GM12878 (cell line): ENCODE measurements around the gene ZNF808. TPM values are rescaled to one million over a fixed set of nuclear protein-coding genes. Genes with fewer than 3 reads are reported as not detected.

Experiments used
- CHD4 ChIP-seq: fragments of 200-600 bp; sonication (generic); IDR thresholded peaks from 2 replicates; pipeline ENCODE4 v1.6.1; 2016; ENCODE audit warnings: mild to moderate bottlenecking
- CREB1 ChIP-seq: IDR thresholded peaks from 2 replicates; pipeline ENCODE4 v1.6.1; 2012; ENCODE audit warnings: low read depth, mild to moderate bottlenecking, inconsistent platforms
- CREM ChIP-seq: IDR thresholded peaks from 2 replicates; pipeline ENCODE4 v1.6.1; 2014; ENCODE audit warnings: antibody characterized with exemption, low read depth
- EED ChIP-seq: sonication (generic); IDR thresholded peaks from 2 replicates; pipeline ENCODE4 v1.6.1; 2016; ENCODE audit warnings: antibody characterized with exemption, low read depth
- EGR1 ChIP-seq, 2 experiments: IDR thresholded peaks; 1 replicate in 1 of 2; 2 replicates in 1 of 2; pipeline ENCODE4 v1.6.1; 2011 to 2012; ENCODE audit warnings: low read depth in 2 of 2, low read length in 2 of 2, borderline replicate concordance in 1 of 2, mild to moderate bottlenecking in 1 of 2, moderate library complexity in 1 of 2
- HCFC1 ChIP-seq: fragments of 150-350 bp; IDR thresholded peaks from 2 replicates; pipeline ENCODE4 v1.6.1; 2014; ENCODE audit warnings: low read length
- LARP7 ChIP-seq: fragments of 450-650 bp; IDR thresholded peaks from 2 replicates; pipeline ENCODE4 v1.6.1; 2017; ENCODE audit warnings: mild to moderate bottlenecking
- MTA3 ChIP-seq: IDR thresholded peaks from 2 replicates; pipeline ENCODE4 v1.6.1; 2012; ENCODE audit warnings: low read length, inconsistent platforms, borderline replicate concordance
- NFXL1 ChIP-seq: fragments of 450-650 bp; IDR thresholded peaks from 2 replicates; pipeline ENCODE4 v1.6.1; 2017; ENCODE audit warnings: antibody characterized with exemption, mild to moderate bottlenecking, borderline replicate concordance
- NR2C1 ChIP-seq: fragments of 450-650 bp; IDR thresholded peaks from 2 replicates; pipeline ENCODE4 v1.6.1; 2017; ENCODE audit warnings: antibody characterized with exemption, mild to moderate bottlenecking, moderate library complexity
- PAX8 ChIP-seq: fragments of 450-650 bp; IDR thresholded peaks from 2 replicates; pipeline ENCODE4 v1.6.1; 2017; ENCODE audit warnings: mild to moderate bottlenecking, moderate library complexity
- POLR2AphosphoS5 ChIP-seq: IDR thresholded peaks from 2 replicates; pipeline ENCODE4 v1.6.1; 2011; ENCODE audit warnings: mild to moderate bottlenecking, low read length, inconsistent platforms
- SMARCA5 ChIP-seq: fragments of 450-650 bp; IDR thresholded peaks from 2 replicates; pipeline ENCODE4 v1.6.1; 2017; ENCODE audit warnings: mild to moderate bottlenecking
- SMC3 ChIP-seq: IDR thresholded peaks from 2 replicates; pipeline ENCODE4 v1.6.1; 2011; ENCODE audit warnings: low read length, improper control_type of control experiment, borderline replicate concordance
- SP1 ChIP-seq: IDR thresholded peaks from one replicate; pipeline ENCODE4 v1.6.1; 2011; ENCODE audit warnings: low read depth, low read length
- TAF1 ChIP-seq: IDR thresholded peaks from 2 replicates; pipeline ENCODE4 v1.6.1; 2011; ENCODE audit warnings: mild to moderate bottlenecking, low read depth, low read length, borderline replicate concordance
- YBX1 ChIP-seq: fragments of 450-650 bp; IDR thresholded peaks from 2 replicates; pipeline ENCODE4 v1.6.1; 2016; ENCODE audit warnings: antibody characterized with exemption
- YY1 ChIP-seq: IDR thresholded peaks from 2 replicates; pipeline ENCODE4 v1.6.1; 2011; ENCODE audit warnings: low read depth, mild to moderate bottlenecking, low read length
- ZZZ3 ChIP-seq: IDR thresholded peaks from 2 replicates; pipeline ENCODE4 v1.6.1; 2011; ENCODE audit warnings: low read depth; ENCODE audit not compliant: control insufficient read depth, insufficient read length
- polyA plus RNA-seq, 11 experiments: library from polyadenylated mRNA; depleted of rRNA in 4 of 11; unstranded in 6 of 11; stranded (reverse) in 5 of 11; fragments of >200 nt; fragmentation: Nextera tagmentation in 4 of 11; fragmentation: Illumina TruSeq in 1 of 11; extraction: Ambion mirVana in 4 of 11; extraction: Trizol in 1 of 11; gene quantifications; 1 replicate in 1 of 11; 2 replicates in 10 of 11; pipeline versions ENCODE4 v1.2.1 to v1.2.3, GENCODE V29; 2011 to 2016; ENCODE audit warnings: inconsistent platforms in 2 of 11, missing spikeins in 2 of 11, low read depth in 1 of 11
- total RNA-seq, 4 experiments: library from RNA; depleted of rRNA in 3 of 4; stranded (reverse); fragments of >200 nt in 3 of 4; fragmentation: Illumina TruSeq in 1 of 4; extraction: Trizol in 1 of 4; gene quantifications; 2 replicates each; pipeline versions ENCODE4 v1.2.1 to v1.2.3, GENCODE V29; 2013 to 2021
- TF ChIP-seq, protein P1 (sequence below): IDR thresholded peaks from 2 replicates; pipeline ENCODE4 v1.6.1; 2012; ENCODE audit warnings: low read depth, low read length, improper control_type of control experiment
- TF ChIP-seq, protein P2 (sequence below): fragments of 450-650 bp; IDR thresholded peaks from 2 replicates; pipeline ENCODE4 v1.6.1; 2017; ENCODE audit warnings: mild to moderate bottlenecking, moderate library complexity
- TF ChIP-seq, protein P3 (sequence below): fragments of 450-650 bp; IDR thresholded peaks from 2 replicates; pipeline ENCODE4 v1.6.1; 2017; ENCODE audit warnings: low read depth, mild to moderate bottlenecking, moderate library complexity
- TF ChIP-seq, protein P4 (sequence below): fragments of 450-650 bp; conservative IDR thresholded peaks from 2 replicates; pipeline ENCODE4 v1.6.1; 2017; ENCODE audit warnings: mild to moderate bottlenecking, moderate library complexity

The ZNF808 gene
- total and polyA plus RNA-seq, 10 of the 15 experiments (the other 5 are each of a cell fraction or from before 2014, with no cell fraction given): 2.1 to 20.2 (median 7.2) TPM

DNA sequence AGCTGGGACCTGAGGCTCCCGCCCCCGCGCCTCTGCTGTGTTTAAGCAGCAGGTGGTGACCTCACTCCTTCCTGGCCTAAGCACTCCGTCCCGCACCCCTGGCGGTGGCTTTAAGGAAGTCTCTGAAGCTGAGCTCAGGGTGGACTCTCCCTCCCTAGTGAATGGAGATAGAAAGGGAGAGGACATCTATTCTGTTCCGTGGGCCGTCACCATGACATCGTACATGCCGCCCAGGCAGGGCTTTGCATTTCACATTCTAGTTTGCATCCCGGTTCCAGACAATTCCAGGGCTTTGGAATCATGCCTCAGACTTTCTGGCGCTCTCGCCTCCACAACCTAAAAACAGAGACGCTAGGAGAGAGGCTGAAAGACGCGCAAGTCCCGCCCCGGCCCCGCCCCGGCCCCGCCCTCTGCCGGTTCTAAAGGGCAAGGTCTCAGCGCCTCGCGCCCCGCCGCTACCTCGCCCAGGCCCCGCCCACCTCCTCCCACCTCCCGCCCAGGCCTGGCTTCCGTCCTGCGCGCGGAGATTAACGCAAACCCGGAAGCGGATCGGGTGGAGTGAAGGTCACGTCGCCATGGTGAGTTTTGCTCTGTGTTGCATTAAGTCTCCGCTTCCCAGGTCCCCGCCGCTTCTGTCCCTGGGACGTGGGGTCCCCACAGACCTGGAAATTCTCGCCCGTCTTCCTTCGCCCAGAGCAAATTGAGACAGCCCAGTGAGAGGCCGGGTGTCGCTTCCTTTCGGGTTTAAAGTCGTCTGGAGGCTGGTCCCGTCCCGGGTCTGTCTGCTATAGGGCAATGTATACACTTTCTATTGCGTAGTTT is at the start of gene ZNF808 (continued):
- TF ChIP-seq, protein P1, sequence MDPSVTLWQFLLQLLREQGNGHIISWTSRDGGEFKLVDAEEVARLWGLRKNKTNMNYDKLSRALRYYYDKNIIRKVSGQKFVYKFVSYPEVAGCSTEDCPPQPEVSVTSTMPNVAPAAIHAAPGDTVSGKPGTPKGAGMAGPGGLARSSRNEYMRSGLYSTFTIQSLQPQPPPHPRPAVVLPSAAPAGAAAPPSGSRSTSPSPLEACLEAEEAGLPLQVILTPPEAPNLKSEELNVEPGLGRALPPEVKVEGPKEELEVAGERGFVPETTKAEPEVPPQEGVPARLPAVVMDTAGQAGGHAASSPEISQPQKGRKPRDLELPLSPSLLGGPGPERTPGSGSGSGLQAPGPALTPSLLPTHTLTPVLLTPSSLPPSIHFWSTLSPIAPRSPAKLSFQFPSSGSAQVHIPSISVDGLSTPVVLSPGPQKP: 0 out of 2 replicates have a peak, but pooled peaks have one; percentile 16
- TF ChIP-seq SMC3 (peak; percentile 31; the same call in 1 of the 2 replicates), MTA3 (no peak), EGR1 (IDR thresholded peaks at IDR 0.05; ENCODE audit: borderline replicate concordance in 1 of 2, low read depth in 2 of 2, low read length in 2 of 2) (peak; percentile 54 to 95), CHD4 (no peak), YY1 (peak; percentile 65), SP1 (peak; percentile 50), YBX1 (no peak), ZZZ3 (no peak), NFXL1 (no peak), TAF1 (peak; percentile 51; the same call in 1 of the 2 replicates), EED (peak; percentile 70; the same call in 1 of the 2 replicates), LARP7 (peak; percentile 48; the same call in 1 of the 2 replicates), NR2C1 (peak; percentile 85), HCFC1 (peak; percentile 36; the same call in 1 of the 2 replicates), SMARCA5 (0 out of 2 replicates have a peak, but pooled peaks have one; percentile 41), POLR2AphosphoS5 (peak; percentile 71; the same call in 1 of the 2 replicates), CREB1 (peak; percentile 52; the same call in 1 of the 2 replicates), CREM (peak; percentile 54), PAX8 (no peak)
- TF ChIP-seq, protein P2, sequence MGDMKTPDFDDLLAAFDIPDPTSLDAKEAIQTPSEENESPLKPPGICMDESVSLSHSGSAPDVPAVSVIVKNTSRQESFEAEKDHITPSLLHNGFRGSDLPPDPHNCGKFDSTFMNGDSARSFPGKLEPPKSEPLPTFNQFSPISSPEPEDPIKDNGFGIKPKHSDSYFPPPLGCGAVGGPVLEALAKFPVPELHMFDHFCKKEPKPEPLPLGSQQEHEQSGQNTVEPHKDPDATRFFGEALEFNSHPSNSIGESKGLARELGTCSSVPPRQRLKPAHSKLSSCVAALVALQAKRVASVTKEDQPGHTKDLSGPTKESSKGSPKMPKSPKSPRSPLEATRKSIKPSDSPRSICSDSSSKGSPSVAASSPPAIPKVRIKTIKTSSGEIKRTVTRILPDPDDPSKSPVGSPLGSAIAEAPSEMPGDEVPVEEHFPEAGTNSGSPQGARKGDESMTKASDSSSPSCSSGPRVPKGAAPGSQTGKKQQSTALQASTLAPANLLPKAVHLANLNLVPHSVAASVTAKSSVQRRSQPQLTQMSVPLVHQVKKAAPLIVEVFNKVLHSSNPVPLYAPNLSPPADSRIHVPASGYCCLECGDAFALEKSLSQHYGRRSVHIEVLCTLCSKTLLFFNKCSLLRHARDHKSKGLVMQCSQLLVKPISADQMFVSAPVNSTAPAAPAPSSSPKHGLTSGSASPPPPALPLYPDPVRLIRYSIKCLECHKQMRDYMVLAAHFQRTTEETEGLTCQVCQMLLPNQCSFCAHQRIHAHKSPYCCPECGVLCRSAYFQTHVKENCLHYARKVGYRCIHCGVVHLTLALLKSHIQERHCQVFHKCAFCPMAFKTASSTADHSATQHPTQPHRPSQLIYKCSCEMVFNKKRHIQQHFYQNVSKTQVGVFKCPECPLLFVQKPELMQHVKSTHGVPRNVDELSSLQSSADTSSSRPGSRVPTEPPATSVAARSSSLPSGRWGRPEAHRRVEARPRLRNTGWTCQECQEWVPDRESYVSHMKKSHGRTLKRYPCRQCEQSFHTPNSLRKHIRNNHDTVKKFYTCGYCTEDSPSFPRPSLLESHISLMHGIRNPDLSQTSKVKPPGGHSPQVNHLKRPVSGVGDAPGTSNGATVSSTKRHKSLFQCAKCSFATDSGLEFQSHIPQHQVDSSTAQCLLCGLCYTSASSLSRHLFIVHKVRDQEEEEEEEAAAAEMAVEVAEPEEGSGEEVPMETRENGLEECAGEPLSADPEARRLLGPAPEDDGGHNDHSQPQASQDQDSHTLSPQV: no peak
- TF ChIP-seq, protein P3, sequence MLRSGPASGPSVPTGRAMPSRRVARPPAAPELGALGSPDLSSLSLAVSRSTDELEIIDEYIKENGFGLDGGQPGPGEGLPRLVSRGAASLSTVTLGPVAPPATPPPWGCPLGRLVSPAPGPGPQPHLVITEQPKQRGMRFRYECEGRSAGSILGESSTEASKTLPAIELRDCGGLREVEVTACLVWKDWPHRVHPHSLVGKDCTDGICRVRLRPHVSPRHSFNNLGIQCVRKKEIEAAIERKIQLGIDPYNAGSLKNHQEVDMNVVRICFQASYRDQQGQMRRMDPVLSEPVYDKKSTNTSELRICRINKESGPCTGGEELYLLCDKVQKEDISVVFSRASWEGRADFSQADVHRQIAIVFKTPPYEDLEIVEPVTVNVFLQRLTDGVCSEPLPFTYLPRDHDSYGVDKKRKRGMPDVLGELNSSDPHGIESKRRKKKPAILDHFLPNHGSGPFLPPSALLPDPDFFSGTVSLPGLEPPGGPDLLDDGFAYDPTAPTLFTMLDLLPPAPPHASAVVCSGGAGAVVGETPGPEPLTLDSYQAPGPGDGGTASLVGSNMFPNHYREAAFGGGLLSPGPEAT: peak; percentile 78; the same call in 1 of the 2 replicates
- TF ChIP-seq, protein P4, sequence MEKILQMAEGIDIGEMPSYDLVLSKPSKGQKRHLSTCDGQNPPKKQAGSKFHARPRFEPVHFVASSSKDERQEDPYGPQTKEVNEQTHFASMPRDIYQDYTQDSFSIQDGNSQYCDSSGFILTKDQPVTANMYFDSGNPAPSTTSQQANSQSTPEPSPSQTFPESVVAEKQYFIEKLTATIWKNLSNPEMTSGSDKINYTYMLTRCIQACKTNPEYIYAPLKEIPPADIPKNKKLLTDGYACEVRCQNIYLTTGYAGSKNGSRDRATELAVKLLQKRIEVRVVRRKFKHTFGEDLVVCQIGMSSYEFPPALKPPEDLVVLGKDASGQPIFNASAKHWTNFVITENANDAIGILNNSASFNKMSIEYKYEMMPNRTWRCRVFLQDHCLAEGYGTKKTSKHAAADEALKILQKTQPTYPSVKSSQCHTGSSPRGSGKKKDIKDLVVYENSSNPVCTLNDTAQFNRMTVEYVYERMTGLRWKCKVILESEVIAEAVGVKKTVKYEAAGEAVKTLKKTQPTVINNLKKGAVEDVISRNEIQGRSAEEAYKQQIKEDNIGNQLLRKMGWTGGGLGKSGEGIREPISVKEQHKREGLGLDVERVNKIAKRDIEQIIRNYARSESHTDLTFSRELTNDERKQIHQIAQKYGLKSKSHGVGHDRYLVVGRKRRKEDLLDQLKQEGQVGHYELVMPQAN: peak; percentile 79
